Measurements from ENCODE around the gene ZMYM3.
A peak's percentile ranks its signal among the peaks of the same experiment; 100 is the strongest.

ZMYM3 gene

GRCh38 chrX:71214152-71214551 is 39.8 kb downstream of the ZMYM3 start:
- no peak for DNase-seq (ENCODE audit: low read depth)
- TF ChIP-seq CTCF (conservative IDR thresholded peaks at IDR 0.05; ENCODE audit: control insufficient read depth, insufficient read depth, low read depth, low read length) = no peak
- no peak overlapping the region for H3K4me3 ChIP-seq (ENCODE audit: control insufficient read depth, low read depth, low read length)

- DNase-seq (ENCODE audit: low read depth) = no peak
- no peak overlapping the region for H3K4me3 ChIP-seq (ENCODE audit: control insufficient read depth, low read depth, low read length)
- TF ChIP-seq CTCF (conservative IDR thresholded peaks at IDR 0.05; ENCODE audit: control insufficient read depth, insufficient read depth, low read depth, low read length) = no peak
These were observed 41.4 kb downstream of the ZMYM3 start for GRCh38 chrX:71212536-71212935.

- no peak overlapping the region for H3K4me3 ChIP-seq (ENCODE audit: control insufficient read depth, low read depth, low read length)
- DNase-seq (ENCODE audit: low read depth) = peak; percentile 80
- TF ChIP-seq CTCF (conservative IDR thresholded peaks at IDR 0.05; ENCODE audit: control insufficient read depth, insufficient read depth, low read depth, low read length) = no peak
These were observed 43.1 kb downstream of the ZMYM3 start for GRCh38 chrX:71210816-71211215.

GRCh38 chrX:71199252-71200008 is 54.5 kb downstream of the ZMYM3 start:
- no peak overlapping the region for H3K4me3 ChIP-seq (ENCODE audit: control insufficient read depth, low read depth, low read length)
- no peak for TF ChIP-seq CTCF (conservative IDR thresholded peaks at IDR 0.05; ENCODE audit: control insufficient read depth, insufficient read depth, low read depth, low read length)
- no peak for DNase-seq (ENCODE audit: low read depth)

GRCh38 chrX:71198066-71198465 is 55.9 kb downstream of the ZMYM3 start:
- no peak overlapping the region for H3K4me3 ChIP-seq (ENCODE audit: control insufficient read depth, low read depth, low read length)
- no peak for DNase-seq (ENCODE audit: low read depth)
- no peak for TF ChIP-seq CTCF (conservative IDR thresholded peaks at IDR 0.05; ENCODE audit: control insufficient read depth, insufficient read depth, low read depth, low read length)

- DNase-seq (ENCODE audit: low read depth) = no peak
- H3K4me3 ChIP-seq (ENCODE audit: control insufficient read depth, low read depth, low read length) = no peak overlapping the region
- TF ChIP-seq CTCF (conservative IDR thresholded peaks at IDR 0.05; ENCODE audit: control insufficient read depth, insufficient read depth, low read depth, low read length) = no peak
These were observed 57.8 kb downstream of the ZMYM3 start for GRCh38 chrX:71195964-71196649.

Data from fibroblast of mammary gland (primary cell).